HCT116 (cell line): ENCODE data around the gene CDHR5. TPM values are rescaled to one million over a fixed set of nuclear protein-coding genes. Genes with fewer than 3 reads are reported as not detected.

Source experiments
- ATAC-seq: fragments of 200-7000 bp; cut with Tn5 transposase; 2 replicates; pipeline ENCODE4 v1.9.1; 2020; ENCODE audit warnings: mild to moderate bottlenecking, moderate library complexity
- BruUV-seq: library from RNA; stranded (reverse); fragments of 400-500 nt; replicated peaks from 2 replicates; lab custom pipeline; 2021; lab: Mats Ljungman, UMichigan
- CTCF ChIA-PET: fragments of 300-600 bp; sonication (Branson Sonifier 250); formaldehyde crosslinking; loops from one replicate; lab custom pipeline; 2021; ENCODE audit warnings: antibody characterized with exemption; lab: Charles Lee
- POLR2A ChIA-PET: fragments of 300-600, 350-600 bp; sonication (Branson Sonifier 250); formaldehyde crosslinking; loops from one replicate; lab custom pipeline; 2021; ENCODE audit warnings: antibody characterized with exemption; lab: Charles Lee
- RAD21 ChIA-PET, 2 experiments: fragments of 300-600 bp; sonication (Branson Sonifier 250); formaldehyde crosslinking; loops; one replicate each; lab custom pipeline; 2023; ENCODE audit warnings: low total read pairs in 2 of 2; ENCODE audit not compliant: uncharacterized antibody in 2 of 2, unreplicated experiment in 2 of 2, low non-redundant PET in 1 of 2; lab: Charles Lee
- DNase-seq: peaks from one replicate; pipeline ENCODE4 v3.0.0-alpha.2; 2010; ENCODE audit warnings: low read depth, low spot score
- H2AFZ ChIP-seq: fragments of 200-600 bp; shearing (Covaris generic), sonication (generic); 2 replicates; pipeline ENCODE4 v1.6.1; 2017; ENCODE audit warnings: low read depth, mixed run types, mixed read lengths, antibody characterized with exemption, low read length; ENCODE audit not compliant: poor library complexity, severe bottlenecking
- H3K27ac ChIP-seq: 2 replicates; pipeline ENCODE4 v1.5.1; 2012; ENCODE audit warnings: low read depth, low read length
- H3K27me3 ChIP-seq: fragments of 200-600 bp; sonication (generic); 2 replicates; pipeline ENCODE4 v1.6.1; 2016; ENCODE audit warnings: mixed run types, low read length, mixed read lengths; ENCODE audit not compliant: insufficient read depth
- H3K36me3 ChIP-seq, 2 experiments: fragments of 200-500 bp in 1 of 2; fragments of 200-600 bp in 1 of 2; sonication (Bioruptor generic) in 1 of 2; sonication (generic) in 1 of 2; 2 replicates each; pipeline versions ENCODE4 v1.5.1 to v1.6.1; 2014 to 2016; ENCODE audit warnings: low read length in 2 of 2, inconsistent platforms in 1 of 2, mixed read lengths in 1 of 2, mixed run types in 1 of 2; ENCODE audit not compliant: insufficient read depth in 2 of 2, control insufficient read depth in 1 of 2
- H3K4me1 ChIP-seq, 2 experiments: fragments of 200-600 bp in 1 of 2; sonication (generic) in 1 of 2; 2 replicates each; pipeline versions ENCODE4 v1.5.1 to v1.6.1; 2012 to 2017; ENCODE audit warnings: low read length in 2 of 2, inconsistent platforms in 1 of 2, mild to moderate bottlenecking in 1 of 2, mixed read lengths in 1 of 2, mixed run types in 1 of 2, moderate library complexity in 1 of 2; ENCODE audit not compliant: insufficient read depth in 2 of 2, control insufficient read depth in 1 of 2
- H3K4me2 ChIP-seq: fragments of 200-600 bp; sonication (generic); 2 replicates; pipeline ENCODE4 v1.6.1; 2017; ENCODE audit warnings: mixed run types, low read length, mixed read lengths
- H3K4me3 ChIP-seq, 2 experiments: fragments of 200-600 bp in 1 of 2; sonication (generic) in 1 of 2; replicated peaks in 1 of 2; 2 replicates each; pipeline ENCODE4 v1.5.1; 2011 to 2016; ENCODE audit warnings: low read length in 2 of 2, control low read depth in 1 of 2, low read depth in 1 of 2, mild to moderate bottlenecking in 1 of 2, mixed read lengths in 1 of 2, mixed run types in 1 of 2
- H3K79me2 ChIP-seq: fragments of 200-600 bp; sonication (generic); 2 replicates; pipeline ENCODE4 v1.6.1; 2017; ENCODE audit warnings: mild to moderate bottlenecking, mixed run types, low read length, moderate library complexity, mixed read lengths; ENCODE audit not compliant: insufficient read depth
- H3K9ac ChIP-seq: fragments of 200-600 bp; sonication (generic); 2 replicates; pipeline ENCODE4 v1.6.1; 2016; ENCODE audit warnings: low read length, mixed read lengths
- H3K9me2 ChIP-seq: fragments of 200-600 bp; sonication (generic), shearing (Covaris generic); 2 replicates; pipeline ENCODE4 v1.6.1; 2017; ENCODE audit warnings: mixed run types, mild to moderate bottlenecking, moderate library complexity; ENCODE audit not compliant: insufficient read depth
- H3K9me3 ChIP-seq, 2 experiments: fragments of 200-500 bp in 1 of 2; fragments of 200-600 bp in 1 of 2; sonication (Bioruptor generic) in 1 of 2; sonication (generic) in 1 of 2; 2 replicates each; pipeline ENCODE4 v1.6.1; 2014 to 2017; ENCODE audit warnings: low read length in 2 of 2, mixed read lengths in 2 of 2, inconsistent platforms in 1 of 2, low read depth in 1 of 2, mild to moderate bottlenecking in 1 of 2, mixed run types in 1 of 2, moderate library complexity in 1 of 2; ENCODE audit not compliant: control insufficient read depth in 1 of 2, insufficient read depth in 1 of 2
- H4K20me1 ChIP-seq: fragments of 200-600 bp; sonication (generic), shearing (Covaris generic); 2 replicates; pipeline ENCODE4 v1.6.1; 2017; ENCODE audit warnings: mixed run types, mild to moderate bottlenecking, moderate library complexity; ENCODE audit not compliant: insufficient read depth
- EGR1 ChIP-seq: IDR thresholded peaks from 2 replicates; pipeline ENCODE4 v1.6.1; 2012; ENCODE audit warnings: low read depth
- ELF1 ChIP-seq: IDR thresholded peaks from 2 replicates; pipeline ENCODE4 v1.6.1; 2012; ENCODE audit warnings: low read depth, borderline replicate concordance
- EZH2 ChIP-seq: fragments of 200-600 bp; sonication (generic); IDR thresholded peaks from 2 replicates; pipeline ENCODE4 v1.6.1; 2017; ENCODE audit warnings: antibody characterized with exemption, mixed run types
- EZH2phosphoT487 ChIP-seq: fragments of 200-600 bp; IDR thresholded peaks from 2 replicates; pipeline ENCODE4 v1.6.1; 2018; ENCODE audit warnings: antibody characterized with exemption, borderline replicate concordance
- JUND ChIP-seq: IDR thresholded peaks from 2 replicates; pipeline ENCODE4 v1.6.1; 2012
- POLR2A ChIP-seq: IDR thresholded peaks from 2 replicates; pipeline ENCODE4 v1.7.0; 2011; ENCODE audit warnings: borderline replicate concordance; ENCODE audit not compliant: insufficient read depth, insufficient read length; ENCODE audit errors: extremely low read depth
- POLR2AphosphoS5 ChIP-seq: IDR thresholded peaks from 2 replicates; pipeline ENCODE4 v1.6.1; 2011; ENCODE audit warnings: mild to moderate bottlenecking, low read depth, low read length, moderate library complexity
- RAD21 ChIP-seq: IDR thresholded peaks from 2 replicates; pipeline ENCODE4 v1.6.1; 2012; ENCODE audit warnings: low read depth, mild to moderate bottlenecking
- SIN3A ChIP-seq: IDR thresholded peaks from 2 replicates; pipeline ENCODE4 v1.6.1; 2012; ENCODE audit warnings: low read depth
- SP1 ChIP-seq: IDR thresholded peaks from 2 replicates; pipeline ENCODE4 v1.6.1; 2012; ENCODE audit warnings: low read depth
- YY1 ChIP-seq: IDR thresholded peaks from 2 replicates; pipeline ENCODE4 v1.6.1; 2011; ENCODE audit warnings: low read length, low read depth, moderate library complexity, mild to moderate bottlenecking; ENCODE audit not compliant: insufficient replicate concordance; ENCODE audit errors: extremely low read depth
- ZFX ChIP-seq: fragments of 450-650 bp; IDR thresholded peaks from 2 replicates; pipeline ENCODE4 v1.6.1; 2017
- intact Hi-C: fragments of 100-400 bp; cut with micrococcal nuclease; formaldehyde crosslinking; loops from 2 replicates; pipeline ENCODE4 v1.10.0; 2022
- total RNA-seq: library from RNA; stranded (reverse); gene quantifications from one replicate; pipeline ENCODE4 v1.2.1, GENCODE V29; 2021; ENCODE audit not compliant: unreplicated experiment
- TF ChIP-seq, protein P1 (sequence below): IDR thresholded peaks from 2 replicates; pipeline ENCODE4 v1.6.1; 2011; ENCODE audit warnings: mild to moderate bottlenecking, low read length, moderate library complexity; ENCODE audit not compliant: insufficient replicate concordance; ENCODE audit errors: extremely low read depth

Gene CDHR5
- total RNA-seq, 1 experiment from 2014 or later: not detected

- ChIA-PET CTCF (interaction anchor here (0.8 to 1.4 kb wide), 2 partner anchors 21 to 127 kb away, joined by 4 to 5 read pairs; no protein-coding TSS in a partner anchor), RAD21 (interaction anchor here in 1 of 2 experiments (1.1 kb wide), 1 partner anchor 16 kb away, joined by 7 read pairs; no protein-coding TSS in a partner anchor), POLR2A (interaction anchor here (0.7 to 1.1 kb wide), 10 partner anchors 9 to 260 kb away, joined by 3 to 8 read pairs (median 4); partner anchors contain the start of genes DEAF1, HRAS and TMEM80)
- no peaks in the 10 kb centered on the region for H3K9me2 ChIP-seq
- H3K36me3 ChIP-seq: peaks cover 0 to 8% of the 10 kb centered on the region in 2 experiments; a peak in 1 of 4 replicates
- TF ChIP-seq ZFX (peak; percentile 56; the same call in 1 of the 2 replicates), YY1 (no peak), POLR2AphosphoS5 (peak; percentile 65)
- ATAC-seq: peak; percentile 65
- DNase-seq: peak; percentile 24
- H3K4me2 ChIP-seq: peak overlapping the region; percentile 98
- peak overlapping the region; percentile 90 for H3K27ac ChIP-seq
- peaks cover 41% of the 10 kb centered on the region for H3K79me2 ChIP-seq
- intact Hi-C loops: no loop called here
- H4K20me1 ChIP-seq: no peaks in the 10 kb centered on the region; the same call in 1 of the 2 replicates
- no peak overlapping the region for H2AFZ ChIP-seq
- H3K4me1 ChIP-seq: peaks cover 16 to 37% of the 10 kb centered on the region in 2 experiments
- H3K4me3 ChIP-seq: peak overlapping the region; percentile 62 to 86
- no peaks in the 10 kb centered on the region for H3K27me3 ChIP-seq
- no TSS peak for BruUV-seq
- H3K9me3 ChIP-seq: no peaks in the 10 kb centered on the region
- H3K9ac ChIP-seq: peak overlapping the region; percentile 82
Measured at GRCh38 chr11:575313-575995, 49.3 kb downstream of the CDHR5 start.

DNA sequence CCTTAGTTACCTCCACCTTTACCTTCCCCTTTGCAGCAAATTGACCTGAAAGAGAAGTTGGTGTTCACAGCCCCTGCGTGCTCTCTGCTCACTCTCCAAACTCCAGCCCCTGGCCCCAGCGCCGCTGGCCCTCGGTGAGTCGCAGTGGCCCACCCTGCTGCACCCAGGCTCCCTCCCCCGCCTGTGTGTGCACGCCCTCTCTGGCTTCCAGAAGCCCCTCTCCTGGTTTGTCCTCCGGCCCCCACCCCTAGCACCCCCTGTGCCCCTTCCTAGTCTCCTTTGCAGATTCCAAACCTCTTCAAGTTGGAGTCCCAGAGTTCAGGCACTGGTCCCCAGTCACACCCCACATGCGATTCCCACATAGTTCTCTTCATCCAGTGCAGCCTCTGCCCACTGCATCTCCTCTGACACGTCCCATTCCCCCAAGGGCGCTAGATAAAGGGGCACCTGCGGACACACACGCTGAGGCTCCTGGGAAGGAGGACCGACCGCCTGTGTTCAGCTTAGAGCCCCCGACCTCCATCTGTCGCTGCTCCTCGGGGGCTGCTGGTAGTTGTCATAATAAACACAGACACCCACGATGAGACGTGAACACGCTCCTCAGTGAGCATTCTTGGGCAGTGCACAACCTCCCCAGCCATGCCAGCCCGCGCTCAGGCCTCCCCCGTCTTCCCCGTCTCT, 50.0 kb downstream of the CDHR5 start:
- Histone ChIP-seq H3K4me2 (peak overlapping the region; percentile 98), H3K36me3 (peaks cover 0 to 8% of the 10 kb centered on the region in 2 experiments; a peak in 1 of 4 replicates), H3K4me1 (peaks cover 16 to 39% of the 10 kb centered on the region in 2 experiments), H4K20me1 (no peaks in the 10 kb centered on the region; the same call in 1 of the 2 replicates), H3K27ac (peak overlapping the region; percentile 90; the same call in 1 of the 2 replicates), H3K9me2 (no peaks in the 10 kb centered on the region), H3K9ac (peak overlapping the region; percentile 82), H2AFZ (no peak overlapping the region), H3K4me3 (peak overlapping the region; percentile 62 to 86), H3K9me3 (no peaks in the 10 kb centered on the region), H3K79me2 (peaks cover 34% of the 10 kb centered on the region), H3K27me3 (no peaks in the 10 kb centered on the region)
- CTCF ChIA-PET: interaction anchor here (1.4 kb wide), 1 partner anchor 127 kb away, joined by 4 read pairs; no protein-coding TSS in a partner anchor
- POLR2A ChIA-PET: no interaction called here
- peak; percentile 1; the same call in 1 of the 2 replicates for ATAC-seq
- RAD21 ChIA-PET: no interaction called here
- intact Hi-C loops: no loop called here
- BruUV-seq: no TSS peak
- DNase-seq: no peak
- no peak for TF ChIP-seq POLR2A
- TF ChIP-seq SP1: no peak
- no peak for TF ChIP-seq YY1
- TF ChIP-seq, protein P1, sequence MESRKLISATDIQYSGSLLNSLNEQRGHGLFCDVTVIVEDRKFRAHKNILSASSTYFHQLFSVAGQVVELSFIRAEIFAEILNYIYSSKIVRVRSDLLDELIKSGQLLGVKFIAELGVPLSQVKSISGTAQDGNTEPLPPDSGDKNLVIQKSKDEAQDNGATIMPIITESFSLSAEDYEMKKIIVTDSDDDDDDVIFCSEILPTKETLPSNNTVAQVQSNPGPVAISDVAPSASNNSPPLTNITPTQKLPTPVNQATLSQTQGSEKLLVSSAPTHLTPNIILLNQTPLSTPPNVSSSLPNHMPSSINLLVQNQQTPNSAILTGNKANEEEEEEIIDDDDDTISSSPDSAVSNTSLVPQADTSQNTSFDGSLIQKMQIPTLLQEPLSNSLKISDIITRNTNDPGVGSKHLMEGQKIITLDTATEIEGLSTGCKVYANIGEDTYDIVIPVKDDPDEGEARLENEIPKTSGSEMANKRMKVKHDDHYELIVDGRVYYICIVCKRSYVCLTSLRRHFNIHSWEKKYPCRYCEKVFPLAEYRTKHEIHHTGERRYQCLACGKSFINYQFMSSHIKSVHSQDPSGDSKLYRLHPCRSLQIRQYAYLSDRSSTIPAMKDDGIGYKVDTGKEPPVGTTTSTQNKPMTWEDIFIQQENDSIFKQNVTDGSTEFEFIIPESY: no peak
- TF ChIP-seq ELF1: no peak
- no peak for TF ChIP-seq EGR1
- no peak for TF ChIP-seq ZFX
- TF ChIP-seq EZH2phosphoT487: no peak
- TF ChIP-seq RAD21: no peak
- no peak for TF ChIP-seq JUND
- no peak for TF ChIP-seq EZH2
- no peak for TF ChIP-seq SIN3A
